ENCODE data around the gene LRP1B.

Gene LRP1B

DNA sequence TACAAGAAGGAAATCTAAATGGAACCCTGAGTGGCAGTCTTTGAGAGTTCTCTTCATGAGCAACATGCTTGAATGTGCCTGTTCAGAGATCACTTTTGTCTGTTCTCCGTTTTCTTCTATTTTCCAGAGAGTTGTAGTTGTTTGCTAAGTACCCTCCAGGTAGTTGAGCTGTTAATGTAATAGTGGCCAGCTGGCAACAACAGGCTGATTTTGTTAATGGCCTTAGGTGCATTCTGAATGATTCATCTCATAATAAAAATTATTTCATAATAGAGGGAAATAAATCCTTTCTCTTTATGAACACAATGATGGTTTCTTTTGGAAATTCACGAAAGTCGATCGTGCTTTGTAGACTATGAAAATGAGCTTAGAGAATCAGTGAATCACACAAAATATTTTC, 136.8 kb downstream of the LRP1B start:
- FAIRE-seq, result no peak
- TF ChIP-seq POLR2AphosphoS5 (IDR thresholded peaks at IDR 0.05; ENCODE audit: low read depth, low read length) (no peak), TAF1 (IDR thresholded peaks at IDR 0.05; ENCODE audit: borderline replicate concordance, low read depth, low read length) (no peak), POLR2A (IDR thresholded peaks at IDR 0.05; ENCODE audit: low read depth, low read length) (no peak)
- DNase-seq (ENCODE audit: insufficient read length), result no peak

- TF ChIP-seq POLR2A (IDR thresholded peaks at IDR 0.05; ENCODE audit: low read depth, low read length) (no peak), POLR2AphosphoS5 (IDR thresholded peaks at IDR 0.05; ENCODE audit: low read depth, low read length) (no peak)
- DNase-seq (ENCODE audit: insufficient read length), result no peak
- FAIRE-seq, result no peak
Observed at GRCh38 chr2:141992695-141993094, 138.1 kb downstream of the LRP1B start.

GRCh38 chr2:141968433-141968832, 162.4 kb downstream of the LRP1B start:
- DNase-seq (ENCODE audit: insufficient read length) (no peak), FAIRE-seq (no peak)
- TF ChIP-seq POLR2AphosphoS5 (IDR thresholded peaks at IDR 0.05; ENCODE audit: low read depth, low read length) (no peak), TAF1 (IDR thresholded peaks at IDR 0.05; ENCODE audit: borderline replicate concordance, low read depth, low read length) (no peak), POLR2A (IDR thresholded peaks at IDR 0.05; ENCODE audit: low read depth, low read length) (no peak)

GRCh38 chr2:141967980-141968379, 162.8 kb downstream of the LRP1B start:
- DNase-seq (ENCODE audit: insufficient read length) (no peak), FAIRE-seq (no peak)
- TF ChIP-seq TAF1 (IDR thresholded peaks at IDR 0.05; ENCODE audit: borderline replicate concordance, low read depth, low read length) (no peak), POLR2AphosphoS5 (IDR thresholded peaks at IDR 0.05; ENCODE audit: low read depth, low read length) (no peak), POLR2A (IDR thresholded peaks at IDR 0.05; ENCODE audit: low read depth, low read length) (no peak)

- no peak for TF ChIP-seq POLR2AphosphoS5 (IDR thresholded peaks at IDR 0.05; ENCODE audit: low read depth, low read length)
- no peak for TF ChIP-seq POLR2A (IDR thresholded peaks at IDR 0.05; ENCODE audit: low read depth, low read length)
- no peak for TF ChIP-seq TAF1 (IDR thresholded peaks at IDR 0.05; ENCODE audit: borderline replicate concordance, low read depth, low read length)
- no peak for DNase-seq (ENCODE audit: insufficient read length)
- no peak for FAIRE-seq
Observed at GRCh38 chr2:141967503-141967902, 163.3 kb downstream of the LRP1B start.

DNA sequence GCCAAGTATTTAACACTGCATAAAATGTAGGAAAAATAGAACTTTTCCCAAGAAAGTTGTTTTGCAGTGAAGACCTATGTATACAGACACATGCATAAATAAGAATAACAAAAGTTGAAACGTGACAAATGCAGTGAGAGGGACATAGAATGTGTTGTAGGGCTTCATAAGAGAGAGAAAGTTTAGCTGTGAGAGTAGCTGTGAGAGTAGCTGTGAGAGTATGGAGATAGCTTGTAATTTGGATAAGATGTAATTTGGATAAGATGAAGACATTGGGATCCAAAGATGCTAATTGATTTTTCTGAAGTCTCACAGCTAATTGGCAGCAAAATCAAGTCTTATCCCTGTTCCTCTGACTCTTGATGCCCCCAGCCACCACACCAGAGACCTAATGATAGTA, 170.9 kb downstream of the LRP1B start:
- FAIRE-seq (no peak), DNase-seq (ENCODE audit: insufficient read length) (no peak)
- TF ChIP-seq POLR2A (IDR thresholded peaks at IDR 0.05; ENCODE audit: low read depth, low read length), result no peak
- no peak for TF ChIP-seq TAF1 (IDR thresholded peaks at IDR 0.05; ENCODE audit: borderline replicate concordance, low read depth, low read length)
- TF ChIP-seq POLR2AphosphoS5 (IDR thresholded peaks at IDR 0.05; ENCODE audit: low read depth, low read length), result no peak

- FAIRE-seq, result no peak
- TF ChIP-seq POLR2AphosphoS5 (IDR thresholded peaks at IDR 0.05; ENCODE audit: low read depth, low read length) (no peak), POLR2A (IDR thresholded peaks at IDR 0.05; ENCODE audit: low read depth, low read length) (no peak), TAF1 (IDR thresholded peaks at IDR 0.05; ENCODE audit: borderline replicate concordance, low read depth, low read length) (no peak)
- DNase-seq (ENCODE audit: insufficient read length), result no peak
Observed at GRCh38 chr2:141959016-141959415, 171.8 kb downstream of the LRP1B start.

- FAIRE-seq (no peak), DNase-seq (ENCODE audit: insufficient read length) (no peak)
- TF ChIP-seq POLR2AphosphoS5 (IDR thresholded peaks at IDR 0.05; ENCODE audit: low read depth, low read length) (no peak), POLR2A (IDR thresholded peaks at IDR 0.05; ENCODE audit: low read depth, low read length) (no peak), TAF1 (IDR thresholded peaks at IDR 0.05; ENCODE audit: borderline replicate concordance, low read depth, low read length) (no peak)
Observed at GRCh38 chr2:141957827-141958450, 172.9 kb downstream of the LRP1B start.

DNA sequence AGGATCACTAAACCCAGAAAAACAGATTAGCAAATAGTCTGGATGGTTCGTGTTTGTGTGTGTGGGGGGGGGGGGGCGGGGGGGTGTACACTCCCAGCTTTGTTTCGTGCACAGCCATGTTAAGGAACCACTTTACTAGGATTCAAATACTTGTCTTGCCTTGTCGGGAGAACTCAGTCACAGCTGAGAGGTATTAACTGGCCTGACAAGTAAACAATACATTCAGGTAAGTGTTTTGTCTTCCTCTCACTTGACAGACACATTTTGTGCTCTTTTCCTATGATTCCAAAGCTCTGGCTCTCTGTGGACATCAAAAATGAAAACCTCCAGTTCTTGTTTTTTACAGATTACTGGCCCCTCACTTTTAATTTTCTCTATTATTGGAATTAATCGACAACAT, 173.5 kb downstream of the LRP1B start:
- FAIRE-seq (no peak), DNase-seq (ENCODE audit: insufficient read length) (no peak)
- TF ChIP-seq POLR2A (IDR thresholded peaks at IDR 0.05; ENCODE audit: low read depth, low read length) (no peak), TAF1 (IDR thresholded peaks at IDR 0.05; ENCODE audit: borderline replicate concordance, low read depth, low read length) (no peak), POLR2AphosphoS5 (IDR thresholded peaks at IDR 0.05; ENCODE audit: low read depth, low read length) (no peak)

DNA sequence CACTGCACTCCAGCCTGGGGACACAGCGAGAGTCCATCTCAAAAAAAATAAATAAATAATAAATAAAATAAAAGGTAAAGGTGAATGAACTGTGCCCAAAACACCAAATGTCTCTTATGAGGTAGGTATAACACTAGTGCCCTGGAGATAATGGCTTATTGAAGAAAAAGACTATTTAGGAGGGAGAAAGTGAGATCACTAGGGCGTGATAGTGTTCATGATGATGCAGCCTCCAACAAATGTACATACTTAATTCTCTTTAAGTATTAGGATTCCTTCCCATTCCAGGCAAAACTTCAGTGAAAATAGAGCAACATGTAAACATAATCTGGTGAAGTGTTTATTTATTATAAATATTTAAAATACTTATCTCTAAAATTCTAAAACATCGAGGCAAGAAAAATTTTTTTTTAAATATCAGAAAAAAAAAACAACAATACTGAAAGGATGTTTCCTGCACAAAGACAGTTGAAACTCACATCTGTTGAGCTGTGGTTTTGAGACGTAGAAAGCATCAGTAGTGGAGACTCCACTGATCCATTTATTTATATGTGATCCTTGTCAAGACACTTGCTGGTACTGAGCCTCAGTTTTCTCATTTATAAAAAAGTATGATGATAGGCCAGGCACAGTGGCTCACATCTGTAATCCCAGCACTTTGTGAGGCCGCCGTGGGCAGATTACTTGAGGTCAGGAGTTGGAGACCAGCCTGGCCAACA, 183.3 kb downstream of the LRP1B start:
- FAIRE-seq (no peak), DNase-seq (ENCODE audit: insufficient read length) (no peak)
- no peak for TF ChIP-seq POLR2A (IDR thresholded peaks at IDR 0.05; ENCODE audit: low read depth, low read length)
- no peak for TF ChIP-seq POLR2AphosphoS5 (IDR thresholded peaks at IDR 0.05; ENCODE audit: low read depth, low read length)
- TF ChIP-seq TAF1 (IDR thresholded peaks at IDR 0.05; ENCODE audit: borderline replicate concordance, low read depth, low read length), result no peak

DNA sequence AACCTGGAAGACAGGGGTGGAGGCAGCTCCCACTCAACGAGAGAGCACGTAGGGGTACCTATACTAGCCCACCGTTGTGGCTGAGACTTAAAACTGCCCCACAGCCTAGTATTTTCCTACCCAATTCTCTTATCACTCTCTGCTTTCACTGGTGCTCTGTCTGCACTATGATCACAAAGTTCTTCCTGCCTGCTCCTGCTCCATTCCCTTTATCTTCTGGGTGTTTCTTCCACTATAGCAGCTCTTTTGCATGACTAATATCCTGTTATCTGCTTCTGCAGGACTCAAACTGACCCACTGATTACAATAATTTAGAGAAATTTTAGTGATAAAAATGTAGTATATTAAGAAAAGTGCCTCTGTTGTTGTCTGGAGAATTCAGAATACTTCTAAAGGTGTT, 184.8 kb downstream of the LRP1B start:
- TF ChIP-seq POLR2A (IDR thresholded peaks at IDR 0.05; ENCODE audit: low read depth, low read length) (no peak), POLR2AphosphoS5 (IDR thresholded peaks at IDR 0.05; ENCODE audit: low read depth, low read length) (no peak), TAF1 (IDR thresholded peaks at IDR 0.05; ENCODE audit: borderline replicate concordance, low read depth, low read length) (no peak)
- no peak for DNase-seq (ENCODE audit: insufficient read length)
- no peak for FAIRE-seq

GRCh38 chr2:141943918-141944317, 186.9 kb downstream of the LRP1B start:
- FAIRE-seq (no peak), DNase-seq (ENCODE audit: insufficient read length) (no peak)
- no peak for TF ChIP-seq TAF1 (IDR thresholded peaks at IDR 0.05; ENCODE audit: borderline replicate concordance, low read depth, low read length)
- no peak for TF ChIP-seq POLR2A (IDR thresholded peaks at IDR 0.05; ENCODE audit: low read depth, low read length)
- TF ChIP-seq POLR2AphosphoS5 (IDR thresholded peaks at IDR 0.05; ENCODE audit: low read depth, low read length), result no peak
